ENCODE measurements around the gene CASP7. TPM values are rescaled to one million over a fixed set of nuclear protein-coding genes. Genes with fewer than 3 reads are reported as not detected.

Gene CASP7
- polyA plus RNA-seq, 1 donor from 2014 or later = 0.77 TPM

DNA sequence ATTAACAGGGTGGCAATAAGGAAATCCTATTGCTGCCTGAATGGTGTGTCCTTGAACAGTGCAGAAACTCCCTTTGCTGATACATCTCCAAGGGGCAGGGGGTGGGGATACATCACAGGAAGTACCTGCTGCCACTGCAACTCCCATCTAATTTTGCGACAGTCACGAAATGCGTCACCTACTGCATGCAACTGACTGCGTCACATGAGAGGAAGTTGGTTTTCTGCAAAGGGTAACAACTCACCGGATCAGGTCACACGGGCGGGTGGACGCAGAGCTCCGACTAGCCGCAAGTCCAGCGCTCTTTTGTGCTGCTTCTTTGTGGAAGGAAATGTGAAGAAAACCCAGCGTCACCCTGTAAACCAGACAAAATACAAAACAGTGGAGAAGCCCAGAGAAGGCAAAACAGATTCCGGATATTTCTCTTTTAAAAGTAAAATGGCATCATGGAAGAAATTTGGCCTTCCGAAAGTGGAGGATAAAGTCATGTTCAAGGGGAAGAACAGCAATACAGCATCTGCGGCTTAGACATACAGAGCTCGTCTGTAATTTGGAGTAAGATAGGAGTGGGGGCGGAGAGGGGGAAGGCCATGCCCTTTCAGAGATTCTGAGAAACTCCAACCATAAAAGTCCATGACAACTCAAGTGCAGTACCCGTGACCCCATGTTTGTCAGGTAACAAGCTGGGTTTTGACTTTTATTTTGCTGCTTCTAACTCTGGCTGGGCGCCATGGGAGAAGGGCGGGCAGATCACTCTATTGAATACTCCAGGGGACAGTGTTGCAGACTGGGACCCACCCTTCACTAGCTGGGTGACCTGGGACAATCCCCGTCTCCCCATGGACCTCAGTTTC is 39.5 kb downstream of the CASP7 start:
- Histone ChIP-seq H3K4me3 (ENCODE audit: low read length) (no peak overlapping the region), H3F3A (ENCODE audit: insufficient read depth, low read length, poor library complexity, severe bottlenecking) (no peaks in the 10 kb centered on the region), H3K27ac (ENCODE audit: low read length) (no peak overlapping the region), H3K27me3 (ENCODE audit: insufficient read depth, low read depth, low read length) (no peaks in the 10 kb centered on the region), H3K9ac (ENCODE audit: low read length) (no peak overlapping the region), H3K9me2 (ENCODE audit: insufficient read depth, low read length) (no peaks in the 10 kb centered on the region), H3K36me3 (ENCODE audit: insufficient read depth, low read length) (no peaks in the 10 kb centered on the region), H3K4me2 (ENCODE audit: low read length) (no peak overlapping the region), H2AFZ (ENCODE audit: low read depth, low read length) (no peak overlapping the region), H3K79me2 (replicated peaks; ENCODE audit: insufficient read depth, low read length) (no peaks in the 10 kb centered on the region), H4K20me1 (ENCODE audit: insufficient read depth) (no peaks in the 10 kb centered on the region), H3K9me3 (ENCODE audit: low read length) (no peaks in the 10 kb centered on the region)
- TF ChIP-seq TAF1 (IDR thresholded peaks at IDR 0.05; ENCODE audit: low read depth) (no peak), POLR2AphosphoS5 (IDR thresholded peaks at IDR 0.05) (no peak), EZH2 (IDR thresholded peaks at IDR 0.05; ENCODE audit: borderline replicate concordance, insufficient read depth, low read length, poor library complexity, severe bottlenecking) (no peak), EP300 (conservative IDR thresholded peaks at IDR 0.05; ENCODE audit: poor library complexity, severe bottlenecking) (no peak), SMC3 (conservative IDR thresholded peaks at IDR 0.05; ENCODE audit: poor library complexity) (no peak), RAD21 (conservative IDR thresholded peaks at IDR 0.05) (no peak), MXI1 (conservative IDR thresholded peaks at IDR 0.05; ENCODE audit: poor library complexity, severe bottlenecking) (no peak)
- TF ChIP-seq, protein P1, sequence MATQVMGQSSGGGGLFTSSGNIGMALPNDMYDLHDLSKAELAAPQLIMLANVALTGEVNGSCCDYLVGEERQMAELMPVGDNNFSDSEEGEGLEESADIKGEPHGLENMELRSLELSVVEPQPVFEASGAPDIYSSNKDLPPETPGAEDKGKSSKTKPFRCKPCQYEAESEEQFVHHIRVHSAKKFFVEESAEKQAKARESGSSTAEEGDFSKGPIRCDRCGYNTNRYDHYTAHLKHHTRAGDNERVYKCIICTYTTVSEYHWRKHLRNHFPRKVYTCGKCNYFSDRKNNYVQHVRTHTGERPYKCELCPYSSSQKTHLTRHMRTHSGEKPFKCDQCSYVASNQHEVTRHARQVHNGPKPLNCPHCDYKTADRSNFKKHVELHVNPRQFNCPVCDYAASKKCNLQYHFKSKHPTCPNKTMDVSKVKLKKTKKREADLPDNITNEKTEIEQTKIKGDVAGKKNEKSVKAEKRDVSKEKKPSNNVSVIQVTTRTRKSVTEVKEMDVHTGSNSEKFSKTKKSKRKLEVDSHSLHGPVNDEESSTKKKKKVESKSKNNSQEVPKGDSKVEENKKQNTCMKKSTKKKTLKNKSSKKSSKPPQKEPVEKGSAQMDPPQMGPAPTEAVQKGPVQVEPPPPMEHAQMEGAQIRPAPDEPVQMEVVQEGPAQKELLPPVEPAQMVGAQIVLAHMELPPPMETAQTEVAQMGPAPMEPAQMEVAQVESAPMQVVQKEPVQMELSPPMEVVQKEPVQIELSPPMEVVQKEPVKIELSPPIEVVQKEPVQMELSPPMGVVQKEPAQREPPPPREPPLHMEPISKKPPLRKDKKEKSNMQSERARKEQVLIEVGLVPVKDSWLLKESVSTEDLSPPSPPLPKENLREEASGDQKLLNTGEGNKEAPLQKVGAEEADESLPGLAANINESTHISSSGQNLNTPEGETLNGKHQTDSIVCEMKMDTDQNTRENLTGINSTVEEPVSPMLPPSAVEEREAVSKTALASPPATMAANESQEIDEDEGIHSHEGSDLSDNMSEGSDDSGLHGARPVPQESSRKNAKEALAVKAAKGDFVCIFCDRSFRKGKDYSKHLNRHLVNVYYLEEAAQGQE (IDR thresholded peaks at IDR 0.05; ENCODE audit: borderline replicate concordance) = no peak
- TF ChIP-seq, protein P2, sequence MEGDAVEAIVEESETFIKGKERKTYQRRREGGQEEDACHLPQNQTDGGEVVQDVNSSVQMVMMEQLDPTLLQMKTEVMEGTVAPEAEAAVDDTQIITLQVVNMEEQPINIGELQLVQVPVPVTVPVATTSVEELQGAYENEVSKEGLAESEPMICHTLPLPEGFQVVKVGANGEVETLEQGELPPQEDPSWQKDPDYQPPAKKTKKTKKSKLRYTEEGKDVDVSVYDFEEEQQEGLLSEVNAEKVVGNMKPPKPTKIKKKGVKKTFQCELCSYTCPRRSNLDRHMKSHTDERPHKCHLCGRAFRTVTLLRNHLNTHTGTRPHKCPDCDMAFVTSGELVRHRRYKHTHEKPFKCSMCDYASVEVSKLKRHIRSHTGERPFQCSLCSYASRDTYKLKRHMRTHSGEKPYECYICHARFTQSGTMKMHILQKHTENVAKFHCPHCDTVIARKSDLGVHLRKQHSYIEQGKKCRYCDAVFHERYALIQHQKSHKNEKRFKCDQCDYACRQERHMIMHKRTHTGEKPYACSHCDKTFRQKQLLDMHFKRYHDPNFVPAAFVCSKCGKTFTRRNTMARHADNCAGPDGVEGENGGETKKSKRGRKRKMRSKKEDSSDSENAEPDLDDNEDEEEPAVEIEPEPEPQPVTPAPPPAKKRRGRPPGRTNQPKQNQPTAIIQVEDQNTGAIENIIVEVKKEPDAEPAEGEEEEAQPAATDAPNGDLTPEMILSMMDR (IDR thresholded peaks at IDR 0.05; ENCODE audit: poor library complexity, severe bottlenecking) = no peak

DNA sequence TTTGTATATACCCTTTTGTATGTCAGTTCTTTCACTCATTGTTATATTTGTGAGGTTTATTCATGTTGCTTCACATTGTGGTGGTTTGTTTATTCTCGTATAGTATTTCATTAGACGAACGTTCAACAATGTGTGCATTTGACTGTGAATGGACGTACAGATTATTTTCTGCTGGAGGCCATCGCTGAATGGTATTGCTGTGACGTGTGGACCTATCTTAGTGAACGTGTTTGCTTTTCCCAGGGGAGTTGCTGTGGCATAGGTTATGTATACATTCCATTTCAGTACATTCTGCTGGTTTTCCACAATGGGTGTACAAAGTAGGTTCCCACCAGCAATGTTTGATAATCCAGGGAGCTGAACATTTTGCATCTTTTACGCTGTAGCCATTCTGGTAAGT is 40.7 kb downstream of the CASP7 start:
- Histone ChIP-seq H3K9me2 (ENCODE audit: insufficient read depth, low read length) (no peaks in the 10 kb centered on the region), H3K27me3 (ENCODE audit: insufficient read depth, low read depth, low read length) (no peaks in the 10 kb centered on the region), H3K27ac (ENCODE audit: low read length) (no peak overlapping the region), H3K36me3 (ENCODE audit: insufficient read depth, low read length) (no peaks in the 10 kb centered on the region), H3K9me3 (ENCODE audit: low read length) (no peaks in the 10 kb centered on the region), H4K20me1 (ENCODE audit: insufficient read depth) (no peaks in the 10 kb centered on the region), H3K79me2 (replicated peaks; ENCODE audit: insufficient read depth, low read length) (no peaks in the 10 kb centered on the region), H3F3A (ENCODE audit: insufficient read depth, low read length, poor library complexity, severe bottlenecking) (no peaks in the 10 kb centered on the region), H3K9ac (ENCODE audit: low read length) (no peak overlapping the region), H2AFZ (ENCODE audit: low read depth, low read length) (no peak overlapping the region), H3K4me2 (ENCODE audit: low read length) (no peak overlapping the region), H3K4me3 (ENCODE audit: low read length) (no peak overlapping the region)
- TF ChIP-seq, protein P2 (IDR thresholded peaks at IDR 0.05; ENCODE audit: poor library complexity, severe bottlenecking) = no peak
- TF ChIP-seq MXI1 (conservative IDR thresholded peaks at IDR 0.05; ENCODE audit: poor library complexity, severe bottlenecking) (no peak), RAD21 (conservative IDR thresholded peaks at IDR 0.05) (no peak), EP300 (conservative IDR thresholded peaks at IDR 0.05; ENCODE audit: poor library complexity, severe bottlenecking) (no peak), SMC3 (conservative IDR thresholded peaks at IDR 0.05; ENCODE audit: poor library complexity) (no peak), TAF1 (IDR thresholded peaks at IDR 0.05; ENCODE audit: low read depth) (no peak), POLR2AphosphoS5 (IDR thresholded peaks at IDR 0.05) (no peak)
- TF ChIP-seq, protein P1 (IDR thresholded peaks at IDR 0.05; ENCODE audit: borderline replicate concordance) = no peak
